HepG2 (cell line): ENCODE data around the gene PRKACA. TPM values are rescaled to one million over a fixed set of nuclear protein-coding genes. Genes with fewer than 3 reads are reported as not detected.
A peak's percentile ranks its signal among the peaks of the same experiment; 100 is the strongest.

Source experiments
- ATAC-seq: fragments of 200-7000 bp; cut with Tn5 transposase; 3 replicates; pipeline ENCODE4 v1.9.1; 2020; ENCODE audit warnings: mild to moderate bottlenecking, moderate library complexity
- BruUV-seq: library from RNA; stranded (reverse); fragments of 400-500 nt; replicated peaks from 2 replicates; lab custom pipeline; 2021; lab: Mats Ljungman, UMichigan
- CTCF ChIA-PET: fragments of 300-600 bp; formaldehyde crosslinking; extraction: SDS; loops from one replicate; lab custom pipeline; 2021; ENCODE audit warnings: low total read pairs, inconsistent platforms, low intra/inter-chr PET ratio; lab: Yijun Ruan, JAX
- POLR2A ChIA-PET: fragments of 350-600 bp; sonication (Branson Sonifier 250); formaldehyde crosslinking; loops from one replicate; lab custom pipeline; 2020; ENCODE audit warnings: antibody characterized with exemption, inconsistent platforms; lab: Yijun Ruan, JAX
- DNase-seq: peaks from one replicate; pipeline ENCODE4 v3.0.0-alpha.2; 2015; ENCODE audit warnings: low spot score
- FAIRE-seq: peaks from 3 replicates; lab custom pipeline; 2011; peaks lifted over from hg19 to GRCh38; lab: Jason Lieb, UNC
- H2AFZ ChIP-seq: one replicate; pipeline ENCODE4 v1.6.1; 2011; ENCODE audit warnings: low read length, inconsistent platforms
- H3K27ac ChIP-seq: fragments of 300-600 bp; 3 replicates; pipeline ENCODE4 v1.8.0; 2011; ENCODE audit warnings: mixed run types, mild to moderate bottlenecking, mixed read lengths, low read length, inconsistent platforms; ENCODE audit not compliant: insufficient read depth; ENCODE audit errors: extremely low read length
- H3K27me3 ChIP-seq, 2 experiments: fragments of 200-600 bp in 1 of 2; 2 replicates in 1 of 2; 3 replicates in 1 of 2; pipeline versions ENCODE4 v1.6.0 to v1.8.0; 2011; ENCODE audit warnings: low read length in 2 of 2, mild to moderate bottlenecking in 2 of 2, moderate library complexity in 2 of 2, inconsistent platforms in 1 of 2; ENCODE audit not compliant: insufficient read depth in 2 of 2, control insufficient read depth in 1 of 2
- H3K36me3 ChIP-seq, 2 experiments: fragments of 200-600 bp in 1 of 2; replicated peaks in 1 of 2; 2 replicates in 1 of 2; 3 replicates in 1 of 2; pipeline versions ENCODE4 v1.5.1 to v1.8.0; 2011; ENCODE audit warnings: low read length in 2 of 2, inconsistent platforms in 1 of 2; ENCODE audit not compliant: insufficient read depth in 2 of 2, control insufficient read depth in 1 of 2
- H3K4me1 ChIP-seq: 2 replicates; pipeline ENCODE4 v1.5.1; 2012; ENCODE audit warnings: low read length, inconsistent platforms; ENCODE audit not compliant: insufficient read depth
- H3K4me2 ChIP-seq: 2 replicates; pipeline ENCODE4 v1.6.0; 2011; ENCODE audit warnings: low read depth, low read length, inconsistent platforms
- H3K4me3 ChIP-seq, 3 experiments: fragments of 200-600 bp in 1 of 3; sonication (generic), shearing (Covaris generic) in 1 of 3; replicated peaks in 1 of 3; 2 replicates each; pipeline ENCODE4 v1.5.1; 2011 to 2016; ENCODE audit warnings: low read length in 3 of 3, inconsistent platforms in 2 of 3, low read depth in 2 of 3, mild to moderate bottlenecking in 2 of 3, control low read depth in 1 of 3, mixed read lengths in 1 of 3; ENCODE audit not compliant: insufficient read depth in 1 of 3
- H3K79me2 ChIP-seq: one replicate; pipeline ENCODE4 v1.6.1; 2011; ENCODE audit warnings: low read length, inconsistent platforms; ENCODE audit not compliant: insufficient read depth
- H3K9ac ChIP-seq: 2 replicates; pipeline ENCODE4 v1.6.0; 2011; ENCODE audit warnings: mild to moderate bottlenecking, low read depth, low read length, inconsistent platforms; ENCODE audit not compliant: insufficient read depth
- H3K9me3 ChIP-seq: 2 replicates; pipeline ENCODE4 v1.5.1; 2012; ENCODE audit warnings: mild to moderate bottlenecking, low read length
- H4K20me1 ChIP-seq: 2 replicates; pipeline ENCODE4 v1.6.0; 2011; ENCODE audit warnings: inconsistent platforms, mild to moderate bottlenecking, low read length, moderate library complexity; ENCODE audit not compliant: insufficient read depth
- BORCS8-MEF2B ChIP-seq: sonication (generic); formaldehyde crosslinking; IDR thresholded peaks from 2 replicates; pipeline ENCODE4 v1.8.0; 2022; ENCODE audit warnings: mild to moderate bottlenecking, missing genetic modification reagents
- EHMT2 ChIP-seq: fragments of 200-600 bp; sonication (generic); IDR thresholded peaks from 2 replicates; pipeline ENCODE4 v1.7.0; 2017; ENCODE audit warnings: antibody characterized with exemption, low read depth, low read length, borderline replicate concordance
- HDAC2 ChIP-seq: sonication (generic); formaldehyde crosslinking; IDR thresholded peaks from 2 replicates; pipeline ENCODE4 v1.4.0; 2020; ENCODE audit warnings: missing genetic modification reagents
- KMT2A ChIP-seq: sonication (generic); formaldehyde crosslinking; IDR thresholded peaks from 2 replicates; pipeline ENCODE4 v1.4.0; 2020; ENCODE audit warnings: missing genetic modification reagents
- MTA1 ChIP-seq: sonication (generic); formaldehyde crosslinking; IDR thresholded peaks from 2 replicates; pipeline ENCODE4 v1.4.0; 2020; ENCODE audit warnings: missing genetic modification reagents, mild to moderate bottlenecking, borderline replicate concordance
- NPAS2 ChIP-seq: sonication (generic); formaldehyde crosslinking; IDR thresholded peaks from 2 replicates; pipeline ENCODE4 v1.8.0; 2022; ENCODE audit warnings: mild to moderate bottlenecking, missing genetic modification reagents, borderline replicate concordance
- RAD21 ChIP-seq: fragments of 450-650 bp; formaldehyde crosslinking; IDR thresholded peaks from 2 replicates; pipeline ENCODE4 v1.5.0; 2020; ENCODE audit warnings: mild to moderate bottlenecking
- SMYD3 ChIP-seq: sonication (generic); formaldehyde crosslinking; IDR thresholded peaks from 2 replicates; pipeline ENCODE4 v1.8.1; 2023; ENCODE audit warnings: mild to moderate bottlenecking, missing genetic modification reagents
- ZFX ChIP-seq: sonication (generic); formaldehyde crosslinking; IDR thresholded peaks from 2 replicates; pipeline ENCODE4 v1.4.0; 2020; ENCODE audit warnings: mild to moderate bottlenecking, low read depth, missing genetic modification reagents, moderate library complexity
- ZNF234 ChIP-seq: sonication (generic); formaldehyde crosslinking; conservative IDR thresholded peaks from 2 replicates; pipeline ENCODE4 v1.5.1; 2020; ENCODE audit warnings: mild to moderate bottlenecking, missing genetic modification reagents
- ZNF264 ChIP-seq: sonication (generic); formaldehyde crosslinking; IDR thresholded peaks from 2 replicates; pipeline ENCODE4 v1.4.0; 2020; ENCODE audit warnings: missing genetic modification reagents
- ZNF3 ChIP-seq: IDR thresholded peaks from 2 replicates; pipeline ENCODE4 v1.7.0; 2017; ENCODE audit warnings: inconsistent platforms
- ZNF329 ChIP-seq: sonication (generic); formaldehyde crosslinking; IDR thresholded peaks from 2 replicates; pipeline ENCODE4 v1.9.0; 2021; ENCODE audit warnings: low read depth, mild to moderate bottlenecking, missing genetic modification reagents
- ZNF766 ChIP-seq: sonication (generic); formaldehyde crosslinking; IDR thresholded peaks from 2 replicates; pipeline ENCODE4 v1.5.0; 2020; ENCODE audit warnings: missing genetic modification reagents, borderline replicate concordance
- ZXDC ChIP-seq: sonication (generic); formaldehyde crosslinking; IDR thresholded peaks from 2 replicates; pipeline ENCODE4 v1.5.0; 2020; ENCODE audit warnings: mild to moderate bottlenecking, missing genetic modification reagents
- WGBS: methylation state at CpG from one replicate; pipeline ENCODE4 v1.1.6; 2017; ENCODE audit warnings: low lambda C conversion rate; 5-methylcytosine and 5-hydroxymethylcytosine counted together
- in situ Hi-C: cut with HindIII; loops from 2 replicates; pipeline ENCODE4 v1.10.0; 2017; ENCODE audit warnings: low pct_unique_long_range_greater_than_20kb; ENCODE audit not compliant: extremely low pct_ligation_motif_present
- intact Hi-C: fragments of 100-400 bp; cut with micrococcal nuclease; formaldehyde crosslinking; loops from one replicate; pipeline ENCODE4 v1.10.0; 2022; ENCODE audit not compliant: unreplicated experiment
- polyA plus RNA-seq, 8 experiments: library from polyadenylated mRNA; depleted of rRNA in 3 of 8; stranded (reverse) in 7 of 8; unstranded in 1 of 8; fragments of >200 nt; fragmentation: Illumina TruSeq in 4 of 8; extraction: Trizol in 4 of 8; gene quantifications; 2 replicates each; pipeline versions ENCODE4 v1.2.1 to v1.2.3, GENCODE V29; 2011 to 2016; ENCODE audit warnings: low read depth in 4 of 8, missing spikeins in 1 of 8, mixed read lengths in 1 of 8; ENCODE audit not compliant: insufficient read depth in 1 of 8
- total RNA-seq, 5 experiments: library from RNA; depleted of rRNA; stranded (reverse); fragments of >200 nt; fragmentation: Illumina TruSeq; extraction: Trizol; gene quantifications; 2 replicates each; pipeline ENCODE4 v1.2.3, GENCODE V29; 2016; ENCODE audit warnings: low read depth in 1 of 5

Gene PRKACA
- total and polyA plus RNA-seq, 2 of the 13 experiments (the other 11 are each of a cell fraction or from before 2014, with no cell fraction given) = 11.0 to 18.2 TPM

- Histone ChIP-seq H2AFZ (no peak overlapping the region), H3K9ac (peak overlapping the region; percentile 33; the same call in 1 of the 2 replicates), H4K20me1 (no peaks in the 10 kb centered on the region), H3K4me2 (peak overlapping the region; percentile 86; the same call in 1 of the 2 replicates), H3K9me3 (no peaks in the 10 kb centered on the region), H3K4me3 (no peak overlapping the region), H3K36me3 (no peaks in the 10 kb centered on the region), H3K27me3 (no peaks in the 10 kb centered on the region; a peak in 1 of 5 replicates), H3K4me1 (peaks cover 7% of the 10 kb centered on the region; the same call in 1 of the 2 replicates), H3K79me2 (no peaks in the 10 kb centered on the region), H3K27ac (no peak overlapping the region)
- no peak for ATAC-seq
- CTCF ChIA-PET = interaction anchor here (1.2 kb wide), 1 partner anchor 47 kb away, joined by 3 read pairs; no protein-coding TSS in a partner anchor
- POLR2A ChIA-PET = interaction anchor here (0.5 to 1.3 kb wide), 4 partner anchors 10 to 1089 kb away, joined by 3 to 11 read pairs (median 4); partner anchors contain the start of gene ASF1B
- intact Hi-C loops = no loop called here
- no peak for FAIRE-seq
- TF ChIP-seq ZNF329 (CRISPR knock-in tag) = no peak
- 0 out of 2 replicates have a peak, but pooled peaks have one; percentile 8 for TF ChIP-seq MTA1 (CRISPR knock-in tag)
- TF ChIP-seq ZXDC = no peak
- no peak for TF ChIP-seq ZNF3
- no peak for TF ChIP-seq HDAC2
- no peak for TF ChIP-seq SMYD3
- TF ChIP-seq ZNF234 = no peak
- TF ChIP-seq ZNF264 = no peak
- TF ChIP-seq RAD21 (CRISPR knock-in tag) = no peak
- TF ChIP-seq ZFX = 0 out of 2 replicates have a peak, but pooled peaks have one; percentile 5
- TF ChIP-seq KMT2A (CRISPR knock-in tag) = no peak
- TF ChIP-seq BORCS8-MEF2B (CRISPR knock-in tag) = no peak
- no peak for TF ChIP-seq NPAS2 (CRISPR knock-in tag)
- no peak for TF ChIP-seq EHMT2
- TF ChIP-seq ZNF766 (CRISPR knock-in tag) = no peak
- 61% methylated on average over 8 of the region's 13 CpGs for WGBS
- in situ Hi-C loops = no loop called here
- no peak for DNase-seq
- BruUV-seq = no TSS peak
Observed at GRCh38 chr19:14148751-14149410, 31.3 kb upstream of the PRKACA start.
